HG03095 (cell line): ENCODE measurements around the gene SAMD14.
A peak's percentile ranks its signal among the peaks of the same experiment; 100 is the strongest.

Experiments
- ATAC-seq: cut with Tn5 transposase; IDR thresholded peaks from one replicate; pipeline ENCODE4 v1.9.1; 2021; ENCODE audit warnings: moderate library complexity; ENCODE audit not compliant: unreplicated experiment

The SAMD14 gene

GRCh38 chr17:50097455-50097854 is 32.5 kb downstream of the SAMD14 start:
- ATAC-seq = no peak

- ATAC-seq = no peak
Observed at GRCh38 chr17:50096758-50097157, 33.2 kb downstream of the SAMD14 start.

GRCh38 chr17:50096092-50096491 is 33.9 kb downstream of the SAMD14 start:
- no peak for ATAC-seq

- ATAC-seq = no peak
Observed at GRCh38 chr17:50095626-50096037, 34.3 kb downstream of the SAMD14 start.

- ATAC-seq = peak; percentile 60
Observed at GRCh38 chr17:50094753-50095619, 35.0 kb downstream of the SAMD14 start, which contains the start of gene PDK2. PDK2 (plus strand) TSS chr17:50095351; CDS start chr17:50095436, 85 bp downstream.

GRCh38 chr17:50094243-50094752 is 35.7 kb downstream of the SAMD14 start:
- peak; percentile 44 for ATAC-seq

GRCh38 chr17:50093807-50094206 is 36.2 kb downstream of the SAMD14 start:
- ATAC-seq = no peak

- ATAC-seq = no peak
Observed at GRCh38 chr17:50093246-50093645, 36.7 kb downstream of the SAMD14 start.

- ATAC-seq = no peak
Observed at GRCh38 chr17:50091918-50092285, 38.1 kb downstream of the SAMD14 start.

- no peak for ATAC-seq
Observed at GRCh38 chr17:50090971-50091917, 38.7 kb downstream of the SAMD14 start.

GRCh38 chr17:50090071-50090470 is 39.9 kb downstream of the SAMD14 start:
- no peak for ATAC-seq

GRCh38 chr17:50088952-50089825 is 40.8 kb downstream of the SAMD14 start:
- no peak for ATAC-seq

- no peak for ATAC-seq
Observed at GRCh38 chr17:50087912-50088405, 42.0 kb downstream of the SAMD14 start.

- ATAC-seq = no peak
Observed at GRCh38 chr17:50087246-50087911, 42.6 kb downstream of the SAMD14 start.

- ATAC-seq = no peak
Observed at GRCh38 chr17:50081757-50082156, 48.2 kb downstream of the SAMD14 start.

GRCh38 chr17:50080827-50081226 is 49.1 kb downstream of the SAMD14 start:
- no peak for ATAC-seq

- ATAC-seq = no peak
Observed at GRCh38 chr17:50080096-50080480, 49.9 kb downstream of the SAMD14 start.

GRCh38 chr17:50079334-50080095 is 50.4 kb downstream of the SAMD14 start:
- ATAC-seq = no peak

GRCh38 chr17:50078430-50078829 is 51.5 kb downstream of the SAMD14 start:
- no peak for ATAC-seq
